ENCODE measurements around the gene NCOA3.
A peak's percentile ranks its signal among the peaks of the same experiment; 100 is the strongest.

NCOA3 gene

GRCh38 chr20:47606983-47607613 lies 105.4 kb downstream of the NCOA3 start:
- in situ Hi-C loops (cut with HindIII; ENCODE audit: low pct_ligation_motif_present, low pct_unique_long_range_greater_than_20kb, low sequenced_read_pairs), result no loop called here
- no peak for DNase-seq

- in situ Hi-C loops (cut with HindIII; ENCODE audit: low pct_ligation_motif_present, low pct_unique_long_range_greater_than_20kb, low sequenced_read_pairs), result no loop called here
- DNase-seq, result no peak
Observed at GRCh38 chr20:47609001-47609400, 107.3 kb downstream of the NCOA3 start.

GRCh38 chr20:47610247-47610944 lies 108.7 kb downstream of the NCOA3 start:
- peak; percentile 61 for DNase-seq
- in situ Hi-C loops (cut with HindIII; ENCODE audit: low pct_ligation_motif_present, low pct_unique_long_range_greater_than_20kb, low sequenced_read_pairs), result no loop called here

- DNase-seq, result no peak
- in situ Hi-C loops (cut with HindIII; ENCODE audit: low pct_ligation_motif_present, low pct_unique_long_range_greater_than_20kb, low sequenced_read_pairs), result no loop called here
Observed at GRCh38 chr20:47610945-47611250, 109.2 kb downstream of the NCOA3 start.

GRCh38 chr20:47611785-47612184 lies 110.1 kb downstream of the NCOA3 start:
- in situ Hi-C loops (cut with HindIII; ENCODE audit: low pct_ligation_motif_present, low pct_unique_long_range_greater_than_20kb, low sequenced_read_pairs), result no loop called here
- no peak for DNase-seq

GRCh38 chr20:47612670-47613069 lies 111.0 kb downstream of the NCOA3 start:
- in situ Hi-C loops (cut with HindIII; ENCODE audit: low pct_ligation_motif_present, low pct_unique_long_range_greater_than_20kb, low sequenced_read_pairs), result no loop called here
- DNase-seq, result no peak

GRCh38 chr20:47614703-47615309 lies 113.1 kb downstream of the NCOA3 start:
- in situ Hi-C loops (cut with HindIII; ENCODE audit: low pct_ligation_motif_present, low pct_unique_long_range_greater_than_20kb, low sequenced_read_pairs), result no loop called here

GRCh38 chr20:47618479-47618878 lies 116.8 kb downstream of the NCOA3 start:
- in situ Hi-C loops (cut with HindIII; ENCODE audit: low pct_ligation_motif_present, low pct_unique_long_range_greater_than_20kb, low sequenced_read_pairs), result no loop called here
- no peak for DNase-seq

More at GRCh38 chr20:47614703-47615309, 113.1 kb downstream of the NCOA3 start:
- no peak for DNase-seq

- peak; percentile 70 for DNase-seq
- in situ Hi-C loops (cut with HindIII; ENCODE audit: low pct_ligation_motif_present, low pct_unique_long_range_greater_than_20kb, low sequenced_read_pairs), result no loop called here
Observed at GRCh38 chr20:47620808-47621805, 119.4 kb downstream of the NCOA3 start.

GRCh38 chr20:47622118-47622665 lies 120.5 kb downstream of the NCOA3 start:
- peak; percentile 62 for DNase-seq
- in situ Hi-C loops (cut with HindIII; ENCODE audit: low pct_ligation_motif_present, low pct_unique_long_range_greater_than_20kb, low sequenced_read_pairs), result no loop called here

- in situ Hi-C loops (cut with HindIII; ENCODE audit: low pct_ligation_motif_present, low pct_unique_long_range_greater_than_20kb, low sequenced_read_pairs), result no loop called here
- DNase-seq, result no peak
Observed at GRCh38 chr20:47623206-47623605, 121.5 kb downstream of the NCOA3 start.

- in situ Hi-C loops (cut with HindIII; ENCODE audit: low pct_ligation_motif_present, low pct_unique_long_range_greater_than_20kb, low sequenced_read_pairs), result no loop called here
- no peak for DNase-seq
Observed at GRCh38 chr20:47627540-47627939, 125.9 kb downstream of the NCOA3 start.

GRCh38 chr20:47629907-47630306 lies 128.2 kb downstream of the NCOA3 start:
- in situ Hi-C loops (cut with HindIII; ENCODE audit: low pct_ligation_motif_present, low pct_unique_long_range_greater_than_20kb, low sequenced_read_pairs), result no loop called here
- no peak for DNase-seq

- no peak for DNase-seq
- in situ Hi-C loops (cut with HindIII; ENCODE audit: low pct_ligation_motif_present, low pct_unique_long_range_greater_than_20kb, low sequenced_read_pairs), result no loop called here
Observed at GRCh38 chr20:47631078-47631477, 129.4 kb downstream of the NCOA3 start.

GRCh38 chr20:47635256-47635655 lies 133.6 kb downstream of the NCOA3 start:
- in situ Hi-C loops (cut with HindIII; ENCODE audit: low pct_ligation_motif_present, low pct_unique_long_range_greater_than_20kb, low sequenced_read_pairs), result no loop called here
- no peak for DNase-seq

GRCh38 chr20:47638851-47639250 lies 137.2 kb downstream of the NCOA3 start:
- DNase-seq, result no peak
- in situ Hi-C loops (cut with HindIII; ENCODE audit: low pct_ligation_motif_present, low pct_unique_long_range_greater_than_20kb, low sequenced_read_pairs), result no loop called here

GRCh38 chr20:47642118-47642517 lies 140.4 kb downstream of the NCOA3 start:
- DNase-seq, result no peak
- in situ Hi-C loops (cut with HindIII; ENCODE audit: low pct_ligation_motif_present, low pct_unique_long_range_greater_than_20kb, low sequenced_read_pairs), result no loop called here

- in situ Hi-C loops (cut with HindIII; ENCODE audit: low pct_ligation_motif_present, low pct_unique_long_range_greater_than_20kb, low sequenced_read_pairs), result no loop called here
- no peak for DNase-seq
Observed at GRCh38 chr20:47642624-47643023, 140.9 kb downstream of the NCOA3 start.

GRCh38 chr20:47645632-47646031 lies 143.9 kb downstream of the NCOA3 start:
- no peak for DNase-seq
- in situ Hi-C loops (cut with HindIII; ENCODE audit: low pct_ligation_motif_present, low pct_unique_long_range_greater_than_20kb, low sequenced_read_pairs), result no loop called here
